PC-3 (cell line): ENCODE measurements around the gene PTGES3. TPM values are rescaled to one million over a fixed set of nuclear protein-coding genes. Genes with fewer than 3 reads are reported as not detected.

Source experiments
- ATAC-seq: fragments of 200-7000 bp; cut with Tn5 transposase; 2 replicates; pipeline ENCODE4 v1.9.1; 2020; ENCODE audit warnings: mild to moderate bottlenecking, moderate library complexity
- BruUV-seq: library from RNA; stranded (reverse); fragments of 400-500 nt; replicated peaks from 2 replicates; lab custom pipeline; 2021; lab: Mats Ljungman, UMichigan
- CTCF ChIA-PET: fragments of 300-600 bp; sonication (Branson Sonifier 250); formaldehyde crosslinking; loops from one replicate; lab custom pipeline; 2022; ENCODE audit warnings: antibody characterized with exemption; lab: Charles Lee
- POLR2A ChIA-PET: fragments of 300-600 bp; sonication (Branson Sonifier 250); formaldehyde crosslinking; loops from one replicate; lab custom pipeline; 2022; ENCODE audit warnings: antibody characterized with exemption; ENCODE audit not compliant: unreplicated experiment; lab: Charles Lee
- DNase-seq: peaks from one replicate; pipeline ENCODE4 v3.0.0-alpha.2; 2015
- H2AFZ ChIP-seq: fragments of 300-600 bp; sonication (generic); 2 replicates; pipeline ENCODE4 v1.6.0; 2016; ENCODE audit warnings: antibody characterized with exemption, low read length
- H3F3A ChIP-seq: fragments of 300-600 bp; sonication (generic); one replicate; pipeline ENCODE4 v1.6.0; 2017; ENCODE audit warnings: antibody characterized with exemption, low read length, control low read depth, mild to moderate bottlenecking; ENCODE audit not compliant: unreplicated experiment
- H3K27ac ChIP-seq: fragments of 300-600 bp; sonication (generic); 2 replicates; pipeline ENCODE4 v1.5.1; 2016; ENCODE audit warnings: mild to moderate bottlenecking, low read length
- H3K27me3 ChIP-seq: fragments of 300-600 bp; sonication (generic); 2 replicates; pipeline ENCODE4 v1.6.1; 2016; ENCODE audit warnings: low read length, mixed read lengths
- H3K36me3 ChIP-seq: fragments of 300-600 bp; sonication (generic); 2 replicates; pipeline ENCODE4 v1.6.1; 2016; ENCODE audit warnings: low read depth, mixed run types, low read length, mixed read lengths
- H3K4me1 ChIP-seq: fragments of 300-600 bp; sonication (generic); 2 replicates; pipeline ENCODE4 v1.5.1; 2016; ENCODE audit warnings: low read length; ENCODE audit not compliant: insufficient read depth
- H3K4me2 ChIP-seq: fragments of 300-600 bp; sonication (generic); 2 replicates; pipeline ENCODE4 v1.6.0; 2016; ENCODE audit warnings: low read length
- H3K4me3 ChIP-seq: fragments of 300-600 bp; sonication (generic); 2 replicates; pipeline ENCODE4 v1.5.1; 2016; ENCODE audit warnings: mild to moderate bottlenecking, low read length, mixed read lengths
- H3K79me2 ChIP-seq: fragments of 300-600 bp; sonication (generic); 2 replicates; pipeline ENCODE4 v1.6.1; 2017; ENCODE audit warnings: low read length, mixed read lengths
- H3K9ac ChIP-seq: fragments of 300-600 bp; sonication (generic); 2 replicates; pipeline ENCODE4 v1.6.0; 2016; ENCODE audit warnings: mild to moderate bottlenecking, low read length
- H3K9me2 ChIP-seq: fragments of 300-600 bp; sonication (generic); replicated peaks from 2 replicates; pipeline ENCODE4 v1.6.1; 2016; ENCODE audit warnings: mixed run types, low read length, mixed read lengths
- H3K9me3 ChIP-seq: fragments of 300-600 bp; sonication (generic); 2 replicates; pipeline ENCODE4 v1.6.1; 2016; ENCODE audit warnings: low read length, mixed read lengths
- H4K20me1 ChIP-seq: fragments of 300-600 bp; sonication (generic); 2 replicates; pipeline ENCODE4 v1.6.1; 2016; ENCODE audit warnings: low read length, mixed read lengths
- CTCF ChIP-seq: fragments of 300-600 bp; sonication (generic); conservative IDR thresholded peaks from 2 replicates; pipeline ENCODE4 v1.5.1; 2017; ENCODE audit warnings: antibody characterized with exemption, low read depth, mild to moderate bottlenecking, low read length
- EZH2 ChIP-seq: fragments of 300-600 bp; sonication (generic); IDR thresholded peaks from one replicate; pipeline ENCODE4 v1.6.1; 2017; ENCODE audit warnings: antibody characterized with exemption, mild to moderate bottlenecking, low read length; ENCODE audit not compliant: unreplicated experiment
- EZH2phosphoT487 ChIP-seq: fragments of 300-600 bp; sonication (generic); IDR thresholded peaks from 2 replicates; pipeline ENCODE4 v1.6.1; 2018; ENCODE audit warnings: mild to moderate bottlenecking, antibody characterized with exemption, low read length, borderline replicate concordance
- intact Hi-C: fragments of 100-400 bp; cut with micrococcal nuclease; formaldehyde crosslinking; loops from 2 replicates; pipeline ENCODE4 v1.9.0; 2023
- total RNA-seq: library from RNA; depleted of rRNA; stranded (reverse); fragments of >200 nt; gene quantifications from 2 replicates; pipeline ENCODE4 v1.2.3, GENCODE V29; 2014

Gene PTGES3
- total RNA-seq, 1 experiment from 2014 or later, result 165 TPM

- no peak overlapping the region for H3K27ac ChIP-seq
- peaks cover 12% of the 10 kb centered on the region for H3K4me1 ChIP-seq
- ATAC-seq (no peak), DNase-seq (no peak)
- H3K9me3 ChIP-seq, result no peaks in the 10 kb centered on the region
- H2AFZ ChIP-seq, result no peak overlapping the region
- peaks cover 92% of the 10 kb centered on the region for H3K79me2 ChIP-seq
- intact Hi-C loops, result no loop called here
- TF ChIP-seq EZH2phosphoT487, result no peak
- no peak for TF ChIP-seq CTCF
- no peak for TF ChIP-seq EZH2
- H3K36me3 ChIP-seq, result peaks cover 13% of the 10 kb centered on the region; the same call in 1 of the 2 replicates
- H3K9me2 ChIP-seq, result no peaks in the 10 kb centered on the region
- no peak overlapping the region for H3K4me2 ChIP-seq
- no peak overlapping the region for H3K9ac ChIP-seq
- H3F3A ChIP-seq, result no peaks in the 10 kb centered on the region
- H3K27me3 ChIP-seq, result no peaks in the 10 kb centered on the region
- H4K20me1 ChIP-seq, result peaks cover 6% of the 10 kb centered on the region; the same call in 1 of the 2 replicates
- ChIA-PET POLR2A (no interaction called here), CTCF (no interaction called here)
- H3K4me3 ChIP-seq, result no peak overlapping the region
- BruUV-seq, result no TSS peak
These were observed 61.4 kb downstream of the PTGES3 start for GRCh38 chr12:56626701-56627100.

- POLR2A ChIA-PET, result no interaction called here
- Histone ChIP-seq H3F3A (no peaks in the 10 kb centered on the region), H3K4me2 (no peak overlapping the region), H3K27ac (no peak overlapping the region), H3K79me2 (peaks cover 95% of the 10 kb centered on the region), H3K4me1 (no peaks in the 10 kb centered on the region), H3K4me3 (no peak overlapping the region), H2AFZ (no peak overlapping the region), H3K27me3 (no peaks in the 10 kb centered on the region), H3K9me2 (no peaks in the 10 kb centered on the region), H3K9ac (no peak overlapping the region), H3K9me3 (no peaks in the 10 kb centered on the region), H4K20me1 (0 out of 2 replicates have a peak, but pooled peaks cover 6% of the 10 kb centered on the region), H3K36me3 (peaks cover 26% of the 10 kb centered on the region; the same call in 1 of the 2 replicates)
- CTCF ChIA-PET, result interaction anchor here (2.2 kb wide), 1 partner anchor 14 kb away, joined by 12 read pairs; no protein-coding TSS in a partner anchor
- intact Hi-C loops, result no loop called here
- ATAC-seq (no peak), DNase-seq (no peak)
- BruUV-seq, result no TSS peak
- TF ChIP-seq EZH2phosphoT487 (no peak), EZH2 (no peak), CTCF (no peak)
These were observed 65.5 kb downstream of the PTGES3 start for GRCh38 chr12:56622535-56622934.

- no peak for TF ChIP-seq CTCF
- TF ChIP-seq EZH2, result no peak
- TF ChIP-seq EZH2phosphoT487, result no peak
- Histone ChIP-seq H3K36me3 (peaks cover 58% of the 10 kb centered on the region), H3K9ac (no peak overlapping the region), H3K4me3 (no peak overlapping the region), H3K4me1 (no peaks in the 10 kb centered on the region), H2AFZ (no peak overlapping the region), H3K79me2 (peaks cover 40% of the 10 kb centered on the region), H3K4me2 (no peak overlapping the region), H3K9me3 (no peaks in the 10 kb centered on the region), H3F3A (no peaks in the 10 kb centered on the region), H3K27me3 (no peaks in the 10 kb centered on the region), H3K9me2 (no peaks in the 10 kb centered on the region), H3K27ac (no peak overlapping the region), H4K20me1 (0 out of 2 replicates have a peak, but pooled peaks cover 6% of the 10 kb centered on the region)
- ChIA-PET CTCF (no interaction called here), POLR2A (interaction anchor here (0.6 kb wide), 1 partner anchor 37 kb away, joined by 11 read pairs; no protein-coding TSS in a partner anchor)
- ATAC-seq (no peak), DNase-seq (no peak)
- intact Hi-C loops, result no loop called here
- BruUV-seq, result no TSS peak
These were observed 71.2 kb downstream of the PTGES3 start for GRCh38 chr12:56616925-56617324.
